Cardiac septum (tissue), 1 donor: ENCODE measurements around the gene CIITA. TPM values are rescaled to one million over a fixed set of nuclear protein-coding genes. Genes with fewer than 3 reads are reported as not detected.

ENCODE experiments used
- DNase-seq: peaks from one replicate; pipeline ENCODE4 v3.0.0-alpha.2; 2020; ENCODE audit warnings: low spot score
- intact Hi-C: fragments of 100-400 bp; cut with DNase I; formaldehyde crosslinking; loops from one replicate; pipeline ENCODE4 v1.14.0; 2022
- total RNA-seq: library from RNA; stranded (reverse); fragmentation: NEBNext Ultra II Directional; extraction: Animal tissue kit (Norgen Biotek cat#: 25700); gene quantifications from one replicate; pipeline ENCODE4 v1.2.1, GENCODE V29; 2021
- donor health status: DM: no; HTN: no; CAD: no.

The CIITA gene
- total RNA-seq, 1 donor from 2014 or later, result 7.2 TPM

DNA sequence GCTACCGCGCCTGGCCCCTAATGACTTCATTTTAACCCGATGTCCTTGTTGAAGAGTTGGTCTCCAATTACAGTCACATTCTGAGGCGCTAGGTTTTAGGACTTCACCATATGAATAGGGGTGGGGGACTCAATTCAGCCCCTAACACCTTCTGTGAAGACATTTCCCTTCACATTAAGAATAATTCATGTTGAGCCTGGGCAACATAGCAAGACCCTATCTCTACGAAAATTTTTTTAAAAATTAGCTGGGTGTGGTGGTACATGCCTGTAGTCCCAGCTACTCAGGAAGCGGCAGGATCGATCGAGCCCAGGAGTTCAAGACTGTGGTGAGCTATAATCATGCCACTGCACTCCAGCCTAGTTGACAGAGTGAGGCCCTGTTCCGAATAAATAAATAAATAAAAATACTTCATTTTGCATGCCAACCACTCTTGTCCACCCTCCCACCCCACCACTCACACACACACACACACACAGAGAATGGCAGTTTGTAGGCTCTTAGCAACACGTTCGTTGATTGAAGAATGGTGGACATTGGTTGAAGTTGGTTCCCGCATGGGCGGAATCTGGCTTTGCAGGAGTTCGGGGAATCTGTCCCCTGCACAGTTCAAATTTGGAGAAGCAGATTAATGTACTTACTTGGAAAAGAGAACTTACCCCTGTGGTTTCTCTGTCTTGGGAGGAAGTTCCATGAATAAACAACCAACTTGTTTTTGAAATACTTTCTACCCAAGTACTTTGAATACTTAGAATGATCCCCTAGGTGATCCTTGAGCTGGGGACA is 30.6 kb upstream of the CIITA start:
- DNase-seq, result no peak
- intact Hi-C loops, result no loop called here

GRCh38 chr16:10847176-10847575 is 29.8 kb upstream of the CIITA start:
- no peak for DNase-seq
- intact Hi-C loops, result no loop called here

DNA sequence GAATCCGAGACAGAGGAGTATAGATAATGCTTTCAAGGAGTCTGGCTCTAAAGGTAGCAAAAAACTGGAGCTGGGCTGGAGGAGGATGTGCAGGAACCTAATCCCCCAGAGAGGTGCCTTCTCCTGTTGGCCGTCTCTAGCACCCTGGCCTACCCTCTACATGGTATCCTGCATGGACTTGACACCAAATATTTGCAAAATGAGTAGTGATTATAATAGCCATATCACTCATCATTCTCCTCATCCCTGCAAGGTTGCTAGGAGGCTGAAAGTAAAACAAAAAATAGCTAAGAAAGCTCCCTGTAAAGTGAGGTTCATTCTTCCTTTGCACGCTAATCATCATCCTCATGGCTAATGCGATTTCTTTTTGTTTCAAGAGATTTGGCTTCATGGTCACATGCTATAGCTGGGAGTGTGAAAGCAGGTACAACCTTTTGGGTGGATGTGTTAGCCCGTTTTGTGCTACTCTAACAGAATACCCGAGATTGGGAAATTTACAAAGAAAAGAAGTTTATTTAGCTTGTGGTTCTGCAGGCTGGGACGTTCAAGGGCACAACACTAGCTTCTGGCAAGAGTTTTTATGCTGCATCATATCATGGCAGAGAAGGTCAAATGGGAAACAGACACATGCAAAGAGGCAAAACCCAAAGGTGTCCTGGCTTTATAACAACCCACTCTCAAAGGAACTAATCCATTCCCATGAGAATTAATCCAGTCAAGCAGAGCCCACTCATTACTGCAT is 27.1 kb upstream of the CIITA start:
- intact Hi-C loops, result no loop called here
- DNase-seq, result no peak

GRCh38 chr16:10850478-10850850 is 26.5 kb upstream of the CIITA start:
- intact Hi-C loops, result no loop called here
- no peak for DNase-seq

- DNase-seq, result no peak
- intact Hi-C loops, result no loop called here
Measured at GRCh38 chr16:10851512-10851911, 25.5 kb upstream of the CIITA start.

DNA sequence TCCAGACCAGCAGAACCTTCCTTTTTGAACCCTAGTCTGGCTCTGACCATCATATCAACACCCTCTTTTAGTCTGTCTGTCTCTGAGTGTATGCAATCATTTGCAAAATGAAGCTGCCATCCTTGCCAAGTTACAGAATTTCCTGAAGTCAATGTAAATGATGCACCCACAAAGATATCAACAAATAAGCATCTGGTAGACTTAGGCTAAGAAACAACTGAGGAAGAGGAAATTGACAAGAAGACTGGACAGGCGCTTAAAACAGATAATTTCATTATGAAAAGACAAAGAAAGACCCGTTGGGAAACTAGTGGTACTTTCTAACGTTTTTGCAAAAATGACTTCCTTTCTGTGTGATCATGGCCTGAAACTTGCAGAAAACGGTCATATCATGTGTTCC is 24.7 kb upstream of the CIITA start:
- intact Hi-C loops, result no loop called here
- no peak for DNase-seq

DNA sequence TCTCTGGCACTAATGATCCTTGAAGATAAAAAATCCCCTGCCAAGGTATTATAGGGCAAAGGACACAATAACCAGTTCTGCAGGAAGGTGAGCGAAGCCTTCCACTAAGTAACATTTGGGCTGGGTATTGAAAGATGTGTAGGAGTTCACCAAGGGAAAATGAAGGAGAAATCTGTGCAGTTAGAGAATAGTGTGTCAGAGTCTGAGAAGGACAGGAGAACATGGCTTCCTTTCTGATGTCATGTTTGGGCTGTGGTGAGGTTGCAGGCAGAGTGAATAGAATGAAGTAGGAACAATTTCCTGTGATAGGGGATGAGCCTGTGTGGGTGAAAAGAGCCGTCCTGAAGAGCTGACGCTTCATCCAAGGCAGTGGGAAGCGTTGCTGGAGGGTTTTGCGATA is 24.1 kb upstream of the CIITA start:
- DNase-seq, result no peak
- intact Hi-C loops, result no loop called here

DNA sequence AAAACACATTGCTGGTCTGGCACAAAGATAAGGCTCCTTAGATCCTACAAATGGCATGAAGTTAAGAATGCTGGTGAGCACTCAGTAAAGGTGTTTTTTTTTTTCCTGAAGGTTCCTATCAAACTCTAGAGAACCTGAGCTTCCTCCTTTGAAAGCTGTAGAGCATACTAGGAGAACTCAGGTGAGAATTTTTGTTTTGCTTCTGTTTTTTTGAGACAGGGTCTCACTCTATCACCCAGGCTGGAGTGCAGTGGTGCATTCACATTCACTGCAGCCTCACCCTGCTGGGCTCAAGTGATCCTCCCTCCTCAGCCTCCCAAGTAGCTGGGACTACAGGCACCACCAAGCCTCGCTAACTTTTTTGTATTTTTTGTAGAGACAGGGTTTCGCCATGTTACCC is 21.0 kb upstream of the CIITA start:
- DNase-seq, result no peak
- intact Hi-C loops, result no loop called here

GRCh38 chr16:10858203-10858602 is 18.8 kb upstream of the CIITA start:
- intact Hi-C loops, result no loop called here
- no peak for DNase-seq

- intact Hi-C loops, result no loop called here
- no peak for DNase-seq
Measured at GRCh38 chr16:10859020-10859419, 18.0 kb upstream of the CIITA start.

DNA sequence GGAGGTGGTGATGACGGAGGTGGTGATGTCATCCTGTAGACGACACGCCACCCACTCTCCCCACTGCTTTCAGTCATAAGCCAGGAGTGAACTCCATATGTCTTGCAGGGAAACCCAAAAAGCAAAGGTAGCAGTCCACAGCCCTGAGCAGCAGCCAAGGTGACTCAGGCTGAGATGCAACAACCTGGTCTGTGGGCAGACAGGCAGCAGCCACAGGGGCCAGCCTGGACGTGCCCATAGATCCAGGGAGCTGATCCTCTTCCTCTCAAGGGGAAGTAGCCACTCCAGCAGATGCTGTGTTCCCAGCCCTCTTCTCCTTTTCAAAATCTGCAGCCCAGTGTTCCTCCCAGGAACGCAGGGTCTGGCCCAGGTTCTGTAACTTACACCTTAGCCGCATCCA is 17.3 kb upstream of the CIITA start:
- DNase-seq, result no peak
- intact Hi-C loops, result no loop called here

DNA sequence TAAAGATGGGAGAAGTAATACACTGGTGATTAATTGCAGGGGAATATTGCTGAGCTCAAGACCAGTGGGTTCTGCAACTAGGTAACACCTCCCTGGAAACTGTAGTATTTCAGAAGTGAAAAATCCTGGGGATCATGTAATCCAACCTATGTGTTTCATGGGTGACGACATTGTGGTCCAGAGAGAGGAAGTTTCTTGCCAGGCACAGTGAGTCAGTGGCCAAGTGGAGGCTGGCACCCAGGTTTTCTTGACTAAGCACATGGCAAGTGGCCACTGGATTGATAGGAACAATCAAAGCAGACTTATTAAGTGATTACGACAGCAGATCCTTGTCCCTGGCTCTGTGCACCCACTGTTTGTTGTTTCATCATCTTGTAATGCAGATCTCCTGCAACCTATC is 14.6 kb upstream of the CIITA start:
- no peak for DNase-seq
- intact Hi-C loops, result no loop called here

- intact Hi-C loops, result no loop called here
- no peak for DNase-seq
Measured at GRCh38 chr16:10865991-10866966, 10.7 kb upstream of the CIITA start.

GRCh38 chr16:10867199-10867598 is 9.8 kb upstream of the CIITA start:
- intact Hi-C loops, result no loop called here
- DNase-seq, result no peak

- no peak for DNase-seq
- intact Hi-C loops, result no loop called here
Measured at GRCh38 chr16:10868104-10868595, 8.9 kb upstream of the CIITA start.

- intact Hi-C loops, result no loop called here
- no peak for DNase-seq
Measured at GRCh38 chr16:10868596-10869469, 8.2 kb upstream of the CIITA start.

- intact Hi-C loops, result no loop called here
- DNase-seq, result no peak
Measured at GRCh38 chr16:10870137-10870776, 6.7 kb upstream of the CIITA start.

DNA sequence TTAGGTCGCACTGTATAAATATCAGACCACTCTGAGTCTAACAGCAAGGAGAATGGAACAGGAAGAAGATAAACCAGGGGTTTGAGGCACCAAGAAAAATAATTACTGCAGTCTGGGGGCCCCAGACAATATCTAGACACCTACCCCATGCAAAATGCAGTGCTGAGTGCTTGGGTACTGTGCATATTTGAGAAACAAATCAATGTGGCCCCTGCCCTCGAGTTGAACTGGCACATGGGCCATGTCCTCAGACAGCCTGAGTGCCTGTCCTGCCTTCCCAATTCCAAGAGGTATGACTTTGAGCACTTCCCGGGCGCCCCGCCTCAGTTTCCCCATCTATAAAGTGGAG is 6.2 kb upstream of the CIITA start:
- DNase-seq, result no peak
- intact Hi-C loops, result loop anchor here (1.0 kb wide), 1 partner anchor 41 kb away; no protein-coding TSS in a partner anchor
